Prostate gland (tissue), 2 donors: Measurements from ENCODE around the gene EPN3. TPM values are rescaled to one million over a fixed set of nuclear protein-coding genes. Genes with fewer than 3 reads are reported as not detected.
A peak's percentile ranks its signal among the peaks of the same experiment; 100 is the strongest.

Source experiments
- DNase-seq: peaks from one replicate; pipeline ENCODE4 v3.0.0-alpha.2; 2019; ENCODE audit warnings: low spot score
- H3K27ac ChIP-seq, 2 donors: fragments of 200-600 bp; sonication (generic); 2 replicates each; pipeline ENCODE4 v1.5.1; 2017 to 2019
- H3K27me3 ChIP-seq: fragments of 200-600 bp; sonication (generic); replicated peaks from 2 replicates; pipeline ENCODE4 v1.5.1; 2019; ENCODE audit not compliant: insufficient read depth
- H3K36me3 ChIP-seq, 2 donors: fragments of 200-600 bp; sonication (generic); 1 replicate in 1 of 2; 2 replicates in 1 of 2; pipeline versions ENCODE4 v1.5.1 to v1.8.1; 2017 to 2019
- H3K4me1 ChIP-seq: fragments of 200-600 bp; sonication (generic); replicated peaks from 2 replicates; pipeline ENCODE4 v1.5.1; 2019
- H3K4me3 ChIP-seq, 2 donors: fragments of 200-600 bp; sonication (generic); 2 replicates each; pipeline ENCODE4 v1.5.1; 2017 to 2019
- H3K9me3 ChIP-seq: fragments of 200-600 bp; sonication (generic); 2 replicates; pipeline ENCODE4 v1.5.1; 2017
- CTCF ChIP-seq, 4 experiments: fragments of 200-600 bp in 2 of 4; fragments of 450-650 bp in 2 of 4; sonication (generic) in 2 of 4; IDR thresholded peaks; 1 replicate in 3 of 4; 2 replicates in 1 of 4; pipeline ENCODE4 v1.5.1; 2016 to 2019; ENCODE audit warnings: antibody characterized with exemption in 4 of 4, mild to moderate bottlenecking in 2 of 4, moderate library complexity in 2 of 4
- POLR2A ChIP-seq: fragments of 450-650 bp; IDR thresholded peaks from one replicate; pipeline ENCODE4 v1.6.1; 2016; ENCODE audit warnings: antibody characterized with exemption, mild to moderate bottlenecking
- POLR2AphosphoS5 ChIP-seq: sonication (generic); formaldehyde crosslinking; IDR thresholded peaks from one replicate; pipeline ENCODE4 v1.6.1; 2017; ENCODE audit warnings: antibody characterized with exemption
- WGBS: methylation state at CpG from one replicate; pipeline ENCODE4 v1.1.5; 2018; 5-methylcytosine and 5-hydroxymethylcytosine counted together
- intact Hi-C: fragments of 100-400 bp; cut with DNase I; formaldehyde crosslinking; loops from one replicate; pipeline ENCODE4 v1.14.2; 2022
- total RNA-seq, 2 donors: library from RNA; depleted of rRNA; stranded (reverse); fragments of >200 nt; gene quantifications; one replicate each; pipeline ENCODE4 v1.1.0, GENCODE V29; 2016

Gene EPN3
- total RNA-seq, 2 donors from 2014 or later: 60.8 to 108 TPM

GRCh38 chr17:50588391-50589049 is 56.0 kb downstream of the EPN3 start:
- DNase-seq: no peak
- TF ChIP-seq CTCF (IDR thresholded peaks at IDR 0.05): no peak
- TF ChIP-seq POLR2AphosphoS5: no peak
- TF ChIP-seq POLR2A: no peak
- Histone ChIP-seq H3K36me3 (no peaks in the 10 kb centered on the region), H3K27me3 (no peaks in the 10 kb centered on the region), H3K4me1 (peaks cover 29% of the 10 kb centered on the region), H3K9me3 (no peaks in the 10 kb centered on the region), H3K4me3 (no peak overlapping the region), H3K27ac (peak overlapping the region; percentile 47 to 54)
- intact Hi-C loops: no loop called here
- WGBS: 56% methylated on average over 18 of the region's 18 CpGs

GRCh38 chr17:50589095-50589705 is 56.7 kb downstream of the EPN3 start:
- intact Hi-C loops: no loop called here
- 23% methylated on average over 10 of the region's 10 CpGs for WGBS
- peak; percentile 51 for DNase-seq
- Histone ChIP-seq H3K36me3 (no peaks in the 10 kb centered on the region), H3K27ac (peak overlapping the region; percentile 47 to 54), H3K4me3 (no peak overlapping the region), H3K9me3 (no peaks in the 10 kb centered on the region), H3K27me3 (no peaks in the 10 kb centered on the region), H3K4me1 (peaks cover 29% of the 10 kb centered on the region)
- TF ChIP-seq CTCF (IDR thresholded peaks at IDR 0.05): no peak

GRCh38 chr17:50590946-50591737 is 58.6 kb downstream of the EPN3 start:
- DNase-seq: peak; percentile 22
- Histone ChIP-seq H3K9me3 (no peaks in the 10 kb centered on the region), H3K4me3 (no peak overlapping the region), H3K4me1 (peaks cover 29% of the 10 kb centered on the region), H3K27ac (peak overlapping the region; percentile 55 to 62), H3K27me3 (no peaks in the 10 kb centered on the region), H3K36me3 (no peaks in the 10 kb centered on the region)
- 64% methylated on average over 24 of the region's 24 CpGs for WGBS
- no peak for TF ChIP-seq CTCF (IDR thresholded peaks at IDR 0.05)
- TF ChIP-seq POLR2AphosphoS5: peak; percentile 46
- intact Hi-C loops: no loop called here

GRCh38 chr17:50593321-50593720 is 60.8 kb downstream of the EPN3 start:
- intact Hi-C loops: no loop called here
- no peak overlapping the region for H3K4me3 ChIP-seq
- WGBS: 31% methylated on average over 9 of the region's 10 CpGs
- no peaks in the 10 kb centered on the region for H3K9me3 ChIP-seq
- H3K27ac ChIP-seq: no peak overlapping the region
- peak; percentile 72 for DNase-seq
- peaks cover 29% of the 10 kb centered on the region for H3K4me1 ChIP-seq
- TF ChIP-seq POLR2AphosphoS5: peak; percentile 61
- TF ChIP-seq POLR2A: no peak
- no peaks in the 10 kb centered on the region for H3K27me3 ChIP-seq
- H3K36me3 ChIP-seq: no peaks in the 10 kb centered on the region

Other genes starting within 250 kb of the EPN3 start
- gene XYLT2, start 186.6 kb upstream of the EPN3 start, total RNA-seq: 10 to 100 TPM; 44.8 to 49.8 TPM
- gene MRPL27, start 159.6 kb upstream of the EPN3 start, total RNA-seq: 10 to 100 TPM; 63.3 to 69.6 TPM
- 10 to 100 TPM in 1 of 2 donors, under 1 TPM in 1; 0.23 to 13.6 TPM for gene EME1, start 159.5 kb upstream of the EPN3 start, total RNA-seq
- gene LRRC59, start 135.2 kb upstream of the EPN3 start, total RNA-seq: 10 to 100 TPM; 67.6 to 76.6 TPM
- gene ACSF2, start 106.5 kb upstream of the EPN3 start, total RNA-seq: 100 to 1,000 TPM in 1 of 2 donors, 10 to 100 TPM in 1; 49.0 to 111 TPM
- 1 to 10 TPM in 1 of 2 donors, under 1 TPM in 1; 0.51 to 1.6 TPM for gene CHAD, start 63.9 kb upstream of the EPN3 start, total RNA-seq
- gene RSAD1, start 53.9 kb upstream of the EPN3 start, total RNA-seq: 10 to 100 TPM; 33.7 to 44.1 TPM
- 10 to 100 TPM in 1 of 2 donors, under 1 TPM in 1; 0.14 to 12.6 TPM for gene MYCBPAP, start 24.3 kb upstream of the EPN3 start, total RNA-seq
- gene SPATA20, start 14.4 kb downstream of the EPN3 start, total RNA-seq: 100 to 1,000 TPM; 188 to 208 TPM
- 1 to 10 TPM; 3.4 to 6.6 TPM for gene CACNA1G, start 28.0 kb downstream of the EPN3 start, total RNA-seq
- 10 to 100 TPM; 65.9 to 66.1 TPM for gene ABCC3, start 102.1 kb downstream of the EPN3 start, total RNA-seq
- 10 to 100 TPM; 31.2 to 36.0 TPM for gene ANKRD40, start 175.2 kb downstream of the EPN3 start, total RNA-seq
- gene LUC7L3, start 186.9 kb downstream of the EPN3 start, total RNA-seq: 100 to 1,000 TPM in 1 of 2 donors, 10 to 100 TPM in 1; 45.4 to 234 TPM
- gene ANKRD40CL, start 234.8 kb downstream of the EPN3 start, total RNA-seq: not detected